Heart left ventricle (tissue), 16 donors: ENCODE results near the gene SYNE3. TPM values are rescaled to one million over a fixed set of nuclear protein-coding genes. Genes with fewer than 3 reads are reported as not detected.
A peak's percentile ranks its signal among the peaks of the same experiment; 100 is the strongest.

ENCODE experiments used
- ATAC-seq, 4 donors: fragments of 200-7000 bp; cut with Tn5 transposase; one replicate each; pipeline ENCODE4 v1.9.1; 2020 to 2022; ENCODE audit warnings: moderate library complexity in 4 of 4, mild to moderate bottlenecking in 3 of 4, moderate number of reproducible peaks in 1 of 4
- DNase-seq, 5 donors: peaks; one replicate each; pipeline ENCODE4 v3.0.0-alpha.2; 2020
- H3K27ac ChIP-seq, 12 donors: fragments of 200-600 bp; sonication (generic) in 4 of 12; one replicate each; pipeline versions ENCODE4 v1.5.0 to v1.8.0; 2016 to 2022; ENCODE audit warnings: mild to moderate bottlenecking in 2 of 12
- H3K27me3 ChIP-seq, 9 donors: fragments of 200-600 bp; sonication (generic) in 2 of 9; one replicate each; pipeline versions ENCODE4 v1.5.1 to v1.8.0; 2016 to 2022; ENCODE audit warnings: mild to moderate bottlenecking in 3 of 9
- H3K36me3 ChIP-seq, 9 donors: fragments of 200-600 bp; sonication (generic) in 2 of 9; one replicate each; pipeline versions ENCODE4 v1.5.0 to v1.8.0; 2018 to 2022; ENCODE audit warnings: mild to moderate bottlenecking in 2 of 9
- H3K4me1 ChIP-seq, 12 donors: fragments of 200-600 bp; sonication (generic) in 4 of 12; one replicate each; pipeline versions ENCODE4 v1.5.0 to v1.8.0; 2016 to 2022; ENCODE audit warnings: mild to moderate bottlenecking in 3 of 12
- H3K4me3 ChIP-seq, 12 donors: fragments of 200-600 bp; sonication (generic) in 4 of 12; one replicate each; pipeline versions ENCODE4 v1.5.0 to v1.8.0; 2017 to 2022; ENCODE audit warnings: mild to moderate bottlenecking in 9 of 12, moderate library complexity in 4 of 12
- H3K9me3 ChIP-seq, 12 donors: fragments of 200-600 bp; sonication (generic) in 4 of 12; one replicate each; pipeline versions ENCODE4 v1.5.0 to v1.8.0; 2016 to 2022; ENCODE audit warnings: mild to moderate bottlenecking in 1 of 12
- CTCF ChIP-seq, 12 donors: fragments of 200-600 bp; sonication (generic) in 4 of 12; IDR thresholded peaks; one replicate each; pipeline versions ENCODE4 v1.5.0 to v1.8.0; 2018 to 2022; ENCODE audit warnings: antibody characterized with exemption in 12 of 12, mild to moderate bottlenecking in 5 of 12
- POLR2A ChIP-seq, 2 donors: fragments of 450-650 bp; IDR thresholded peaks; one replicate each; pipeline ENCODE4 v1.6.1; 2017; ENCODE audit warnings: antibody characterized with exemption in 2 of 2, mild to moderate bottlenecking in 2 of 2, moderate library complexity in 2 of 2
- WGBS, 4 donors: extraction: QIAGEN DNeasy Blood & Tissue Kit in 2 of 4; methylation state at CpG; one replicate each; pipeline versions ENCODE4 v1.1.5 to v1.1.7; 2013 to 2018; 5-methylcytosine and 5-hydroxymethylcytosine counted together
- intact Hi-C, 10 donors: fragments of 100-400 bp; cut with DNase I; formaldehyde crosslinking; loops; one replicate each; pipeline versions ENCODE4 v1.11.1 to v1.14.2; 2022
- polyA plus RNA-seq, 2 donors: library from polyadenylated mRNA; stranded (reverse); fragments of 200-250 nt; gene quantifications; one replicate each; pipeline ENCODE4 v1.2.3, GENCODE V29; 2013
- total RNA-seq, 9 donors: library from RNA; depleted of rRNA in 2 of 9; stranded (reverse); fragments of >200 nt in 2 of 9; fragmentation: NEBNext Ultra II Directional in 3 of 9; extraction: Animal tissue kit (Norgen Biotek cat#: 25700) in 3 of 9; gene quantifications; one replicate each; pipeline versions ENCODE4 v1.1.0 to v1.2.4, GENCODE V29; 2016 to 2023
- donor health status: ischemic (EF 13 %, LVEDD 7.1; RV severe dilation, severe dysfunction).
- donor health status: healthy with polysubstance abuse.
- donor health status: DM: no; HTN: yes; CAD: no.
- donor health status: DM: no; HTN: no; CAD: no.
- donor health status: ischemic (EF 25% LVEDD 6.9; RV normal size, moderate dysfunction).
- donor health status: ischemic (EF 25% LVEDD 5.7; RV mildly dilated, moderate dysfunction).
- donor health status: healthy.
- donor health status: DM: yes; HTN: yes; CAD: no.
- donor health status: ischemic (EF 35%, LVEDD 5.7; RV mildly dilated, moderate dysfunction).
- donor health status: nonischemic (EF 11% LVEDD 7.7; RV severe dilation, severe dysfunction).
- donor health status: DM: yes; HTN: yes; CAD: no.
- donor health status: PGD.
- donor health status: ischemic (EF 29% LVEDD 5.4; RV normal size, mild dysfunction).
- donor health status: nonischemic (EF 23%, LVEDD 6.1; RV moderate dilation, normal function).

Gene SYNE3
- total and polyA plus RNA-seq, 11 donors, result 3.1 to 16.9 (median 8.0) TPM

GRCh38 chr14:95478309-95478708, 38.1 kb downstream of the SYNE3 start:
- 87 to 93% (median 90%) methylated on average over 6 of the region's 6 CpGs for WGBS, 4 donors
- peaks cover 0 to 26% (median 16%) of the 10 kb centered on the region in 9 donors for H3K36me3 ChIP-seq
- H3K9me3 ChIP-seq, result peaks cover 0 to 4% (median 0%) of the 10 kb centered on the region in 12 donors
- H3K4me1 ChIP-seq, result peaks cover 5 to 60% (median 21%) of the 10 kb centered on the region in 12 donors
- ATAC-seq (no peak), DNase-seq (peak in 2 of 5 donors; percentile 8 to 16)
- intact Hi-C loops, result no loop called here
- H3K27me3 ChIP-seq, result no peaks in the 10 kb centered on the region
- no peak for TF ChIP-seq POLR2A (IDR thresholded peaks at IDR 0.05)
- TF ChIP-seq CTCF (IDR thresholded peaks at IDR 0.05), result no peak
- H3K27ac ChIP-seq, result peak overlapping the region in 2 of 12 donors; percentile 9 to 15
- no peak overlapping the region for H3K4me3 ChIP-seq

- Histone ChIP-seq H3K4me3 (no peak overlapping the region), H3K36me3 (peaks cover 0 to 33% (median 16%) of the 10 kb centered on the region in 9 donors), H3K9me3 (peaks cover 0 to 4% (median 0%) of the 10 kb centered on the region in 12 donors), H3K4me1 (peaks cover under 1 to 59% (median 20%) of the 10 kb centered on the region in 12 donors), H3K27me3 (no peaks in the 10 kb centered on the region), H3K27ac (peak overlapping the region in 4 of 12 donors; percentile 6 to 27 (median 12))
- no peak for ATAC-seq
- 74 to 80% (median 78%) methylated on average over 17 of the region's 17 CpGs for WGBS, 4 donors
- intact Hi-C loops, result no loop called here
- peak in 2 of 5 donors; percentile 13 to 53 for DNase-seq
- no peak for TF ChIP-seq POLR2A (IDR thresholded peaks at IDR 0.05)
- no peak for TF ChIP-seq CTCF (IDR thresholded peaks at IDR 0.05)
Observed at GRCh38 chr14:95477411-95478269, 38.8 kb downstream of the SYNE3 start.

- Histone ChIP-seq H3K27me3 (no peaks in the 10 kb centered on the region), H3K9me3 (peaks cover 0 to 4% (median 0%) of the 10 kb centered on the region in 12 donors), H3K36me3 (peaks cover 0 to 41% (median 16%) of the 10 kb centered on the region in 9 donors), H3K27ac (no peak overlapping the region), H3K4me1 (peaks cover 0 to 61% (median 26%) of the 10 kb centered on the region in 12 donors), H3K4me3 (no peak overlapping the region)
- no peak for TF ChIP-seq POLR2A (IDR thresholded peaks at IDR 0.05)
- TF ChIP-seq CTCF (IDR thresholded peaks at IDR 0.05), result no peak
- ATAC-seq (no peak), DNase-seq (no peak)
- intact Hi-C loops, result no loop called here
- 93 to 100% (median 96%) methylated on average over 1 of the region's 1 CpG for WGBS, 4 donors
Observed at GRCh38 chr14:95476747-95477146, 39.7 kb downstream of the SYNE3 start.

- no peak overlapping the region for H3K4me3 ChIP-seq
- TF ChIP-seq POLR2A (IDR thresholded peaks at IDR 0.05) (no peak), CTCF (IDR thresholded peaks at IDR 0.05) (no peak)
- DNase-seq (peak in 1 of 5 donors; percentile 42), ATAC-seq (no peak)
- H3K9me3 ChIP-seq, result peaks cover 0 to 4% (median 0%) of the 10 kb centered on the region in 12 donors
- no peak overlapping the region for H3K27ac ChIP-seq
- no peaks in the 10 kb centered on the region for H3K27me3 ChIP-seq
- intact Hi-C loops, result no loop called here
- H3K4me1 ChIP-seq, result peaks cover 0 to 59% (median 30%) of the 10 kb centered on the region in 12 donors
- peaks cover 0 to 47% (median 16%) of the 10 kb centered on the region in 9 donors for H3K36me3 ChIP-seq
- WGBS, 4 donors, result 87 to 91% (median 89%) methylated on average over 16 to 19 of the region's 19 CpGs
Observed at GRCh38 chr14:95475540-95476240, 40.8 kb downstream of the SYNE3 start.
